ENCODE results near the gene MYCBP2.

The MYCBP2 gene, protein sequence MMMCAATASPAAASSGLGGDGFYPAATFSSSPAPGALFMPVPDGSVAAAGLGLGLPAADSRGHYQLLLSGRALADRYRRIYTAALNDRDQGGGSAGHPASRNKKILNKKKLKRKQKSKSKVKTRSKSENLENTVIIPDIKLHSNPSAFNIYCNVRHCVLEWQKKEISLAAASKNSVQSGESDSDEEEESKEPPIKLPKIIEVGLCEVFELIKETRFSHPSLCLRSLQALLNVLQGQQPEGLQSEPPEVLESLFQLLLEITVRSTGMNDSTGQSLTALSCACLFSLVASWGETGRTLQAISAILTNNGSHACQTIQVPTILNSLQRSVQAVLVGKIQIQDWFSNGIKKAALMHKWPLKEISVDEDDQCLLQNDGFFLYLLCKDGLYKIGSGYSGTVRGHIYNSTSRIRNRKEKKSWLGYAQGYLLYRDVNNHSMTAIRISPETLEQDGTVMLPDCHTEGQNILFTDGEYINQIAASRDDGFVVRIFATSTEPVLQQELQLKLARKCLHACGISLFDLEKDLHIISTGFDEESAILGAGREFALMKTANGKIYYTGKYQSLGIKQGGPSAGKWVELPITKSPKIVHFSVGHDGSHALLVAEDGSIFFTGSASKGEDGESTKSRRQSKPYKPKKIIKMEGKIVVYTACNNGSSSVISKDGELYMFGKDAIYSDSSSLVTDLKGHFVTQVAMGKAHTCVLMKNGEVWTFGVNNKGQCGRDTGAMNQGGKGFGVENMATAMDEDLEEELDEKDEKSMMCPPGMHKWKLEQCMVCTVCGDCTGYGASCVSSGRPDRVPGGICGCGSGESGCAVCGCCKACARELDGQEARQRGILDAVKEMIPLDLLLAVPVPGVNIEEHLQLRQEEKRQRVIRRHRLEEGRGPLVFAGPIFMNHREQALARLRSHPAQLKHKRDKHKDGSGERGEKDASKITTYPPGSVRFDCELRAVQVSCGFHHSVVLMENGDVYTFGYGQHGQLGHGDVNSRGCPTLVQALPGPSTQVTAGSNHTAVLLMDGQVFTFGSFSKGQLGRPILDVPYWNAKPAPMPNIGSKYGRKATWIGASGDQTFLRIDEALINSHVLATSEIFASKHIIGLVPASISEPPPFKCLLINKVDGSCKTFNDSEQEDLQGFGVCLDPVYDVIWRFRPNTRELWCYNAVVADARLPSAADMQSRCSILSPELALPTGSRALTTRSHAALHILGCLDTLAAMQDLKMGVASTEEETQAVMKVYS (N-terminal part only)

DNA sequence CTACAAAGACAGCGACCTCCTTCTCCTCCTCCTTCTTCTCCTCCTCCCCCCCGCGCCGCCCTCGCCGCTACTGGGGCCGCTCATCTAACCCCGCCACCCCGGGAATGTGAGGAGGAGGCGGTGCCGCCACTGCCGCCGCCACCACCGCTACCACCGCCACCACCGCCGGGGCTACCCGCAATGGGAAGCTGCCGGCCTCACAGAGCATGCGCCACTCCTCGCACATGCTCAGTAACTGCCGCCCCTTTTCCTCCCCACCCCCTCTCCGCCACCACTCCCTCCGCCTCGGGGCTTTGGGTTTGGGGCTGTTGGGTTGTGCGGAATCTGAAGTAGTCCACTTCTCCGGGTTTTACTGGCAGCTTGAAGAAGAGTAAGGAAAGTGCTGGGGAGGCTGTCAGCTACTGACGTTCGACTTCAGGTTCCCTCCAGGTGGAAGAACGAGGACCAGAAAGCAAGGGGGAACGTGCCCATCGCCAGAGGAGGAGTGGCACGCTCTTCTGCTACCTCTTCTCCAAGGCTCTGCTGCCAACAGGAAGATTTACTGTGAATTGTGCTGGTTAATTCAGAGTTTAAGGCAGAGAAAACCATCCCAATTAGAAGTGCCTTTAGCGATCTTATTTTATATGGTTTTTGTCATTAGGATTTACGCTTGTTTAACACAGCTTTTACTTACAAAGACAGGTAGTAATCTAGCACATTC lies at the start of gene MYCBP2:
Gene MYCBP2 (minus strand): TSS at position 190 of the 700 bp plus-strand sequence. CDS start 319 bp downstream, outside the sequence.
- H3K79me2 ChIP-seq (ENCODE audit: insufficient read depth, low read depth), result peaks cover 44% of the 10 kb centered on the region
- peak within 1 kb of the TSS; percentile 37; the same call in 1 of the 2 replicates for H2AFZ ChIP-seq (ENCODE audit: low read depth)
- H3K27ac ChIP-seq, result peak within 1 kb of the TSS; percentile 66

DNA sequence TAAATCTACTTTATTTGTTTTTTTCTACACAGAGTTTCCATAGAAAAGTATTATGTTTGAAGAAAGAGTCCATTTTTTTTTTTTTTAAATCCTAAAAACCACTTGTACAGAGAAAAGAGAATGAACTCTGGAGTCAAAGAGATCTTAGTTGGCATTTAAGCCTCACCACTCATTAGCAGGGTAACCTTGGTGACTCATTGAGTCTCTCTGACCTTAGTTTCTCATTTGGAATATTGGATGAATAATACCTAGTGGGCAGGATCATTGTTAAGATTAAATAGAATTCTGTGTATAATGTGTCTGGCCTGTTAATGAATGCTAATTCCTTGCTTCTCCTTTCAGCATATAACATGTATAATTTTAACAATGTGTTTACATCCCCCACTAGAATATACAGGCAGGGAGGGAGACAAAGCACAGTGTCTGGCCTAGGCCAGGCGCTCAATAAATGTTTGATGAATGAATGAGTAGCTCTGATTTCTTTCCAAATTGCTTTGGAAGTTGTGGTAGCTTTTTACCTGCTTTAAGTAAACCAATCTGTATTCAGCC lies 48.7 kb upstream of the MYCBP2 start:
- Histone ChIP-seq H3K9ac (no peak overlapping the region), H3K27ac (no peak overlapping the region), H3K4me1 (ENCODE audit: low read depth, poor library complexity, severe bottlenecking) (no peaks in the 10 kb centered on the region), H3K4me2 (no peak overlapping the region), H3K27me3 (ENCODE audit: insufficient read depth, low read depth) (no peaks in the 10 kb centered on the region), H3K79me2 (ENCODE audit: insufficient read depth, low read depth) (no peaks in the 10 kb centered on the region), H2AFZ (ENCODE audit: low read depth) (no peak overlapping the region), H3K36me3 (ENCODE audit: insufficient read depth) (no peaks in the 10 kb centered on the region), H3K4me3 (IDR thresholded peaks at IDR 0.05; ENCODE audit: insufficient read depth, low read depth, low read length) (no peak overlapping the region), H4K20me1 (ENCODE audit: insufficient read depth) (no peaks in the 10 kb centered on the region)
- TF ChIP-seq, protein P1, sequence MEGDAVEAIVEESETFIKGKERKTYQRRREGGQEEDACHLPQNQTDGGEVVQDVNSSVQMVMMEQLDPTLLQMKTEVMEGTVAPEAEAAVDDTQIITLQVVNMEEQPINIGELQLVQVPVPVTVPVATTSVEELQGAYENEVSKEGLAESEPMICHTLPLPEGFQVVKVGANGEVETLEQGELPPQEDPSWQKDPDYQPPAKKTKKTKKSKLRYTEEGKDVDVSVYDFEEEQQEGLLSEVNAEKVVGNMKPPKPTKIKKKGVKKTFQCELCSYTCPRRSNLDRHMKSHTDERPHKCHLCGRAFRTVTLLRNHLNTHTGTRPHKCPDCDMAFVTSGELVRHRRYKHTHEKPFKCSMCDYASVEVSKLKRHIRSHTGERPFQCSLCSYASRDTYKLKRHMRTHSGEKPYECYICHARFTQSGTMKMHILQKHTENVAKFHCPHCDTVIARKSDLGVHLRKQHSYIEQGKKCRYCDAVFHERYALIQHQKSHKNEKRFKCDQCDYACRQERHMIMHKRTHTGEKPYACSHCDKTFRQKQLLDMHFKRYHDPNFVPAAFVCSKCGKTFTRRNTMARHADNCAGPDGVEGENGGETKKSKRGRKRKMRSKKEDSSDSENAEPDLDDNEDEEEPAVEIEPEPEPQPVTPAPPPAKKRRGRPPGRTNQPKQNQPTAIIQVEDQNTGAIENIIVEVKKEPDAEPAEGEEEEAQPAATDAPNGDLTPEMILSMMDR (conservative IDR thresholded peaks at IDR 0.05; ENCODE audit: low read depth, low read length), result no peak

More for the DNA sequence above, at the start of gene MYCBP2:
- H3K27me3 ChIP-seq (ENCODE audit: insufficient read depth, low read depth), result no peaks in the 10 kb centered on the region
- 0 out of 2 replicates have a peak, but pooled peaks cover 1% of the 10 kb centered on the region for H4K20me1 ChIP-seq (ENCODE audit: insufficient read depth)
- TF ChIP-seq, protein P1 (conservative IDR thresholded peaks at IDR 0.05; ENCODE audit: low read depth, low read length), result no peak
- peak within 1 kb of the TSS; percentile 85 for H3K4me2 ChIP-seq
- H3K4me3 ChIP-seq (IDR thresholded peaks at IDR 0.05; ENCODE audit: insufficient read depth, low read depth, low read length), result no peak within 1 kb of the TSS
- peaks cover 50% of the 10 kb centered on the region for H3K4me1 ChIP-seq (ENCODE audit: low read depth, poor library complexity, severe bottlenecking)
- peak within 1 kb of the TSS; percentile 77 for H3K9ac ChIP-seq
- H3K36me3 ChIP-seq (ENCODE audit: insufficient read depth), result no peaks in the 10 kb centered on the region

DNA sequence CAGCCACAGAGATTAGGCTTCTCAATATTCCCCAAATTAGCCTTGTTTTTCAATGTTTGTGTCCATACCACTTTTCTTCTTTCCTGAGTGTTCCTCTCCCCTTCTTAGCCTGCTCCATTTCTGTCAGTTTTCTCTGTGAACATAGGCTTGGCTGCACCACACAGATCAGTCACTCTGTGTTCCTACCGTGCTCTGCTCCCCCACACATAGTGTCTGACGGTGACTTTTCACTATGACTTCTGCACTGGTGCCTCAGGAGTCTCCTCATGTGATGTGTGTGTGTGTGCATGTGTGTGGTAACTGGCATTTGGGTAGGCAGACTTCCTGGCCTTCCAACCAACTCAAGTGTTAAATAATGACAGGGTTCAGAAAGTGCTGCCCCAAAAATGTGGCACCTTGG lies 47.9 kb upstream of the MYCBP2 start:
- Histone ChIP-seq H3K79me2 (ENCODE audit: insufficient read depth, low read depth) (no peaks in the 10 kb centered on the region), H3K4me1 (ENCODE audit: low read depth, poor library complexity, severe bottlenecking) (no peaks in the 10 kb centered on the region), H3K4me2 (no peak overlapping the region), H4K20me1 (ENCODE audit: insufficient read depth) (no peaks in the 10 kb centered on the region), H3K4me3 (IDR thresholded peaks at IDR 0.05; ENCODE audit: insufficient read depth, low read depth, low read length) (no peak overlapping the region), H3K27ac (no peak overlapping the region), H3K27me3 (ENCODE audit: insufficient read depth, low read depth) (no peaks in the 10 kb centered on the region), H2AFZ (ENCODE audit: low read depth) (no peak overlapping the region), H3K36me3 (ENCODE audit: insufficient read depth) (no peaks in the 10 kb centered on the region), H3K9ac (no peak overlapping the region)
- TF ChIP-seq, protein P1 (conservative IDR thresholded peaks at IDR 0.05; ENCODE audit: low read depth, low read length), result no peak

All from KMS-11 (cell line).